H1 (cell line): ENCODE results near the gene NTRK2. TPM values are rescaled to one million over a fixed set of nuclear protein-coding genes. Genes with fewer than 3 reads are reported as not detected.

ENCODE experiments used
- ASH2L ChIP-seq: fragments of 200-600, 300-600 bp; sonication (generic); IDR thresholded peaks from one replicate; pipeline ENCODE4 v1.7.1; 2017; ENCODE audit warnings: low read length
- CREB1 ChIP-seq: IDR thresholded peaks from 2 replicates; pipeline ENCODE4 v1.6.1; 2012; ENCODE audit warnings: inconsistent platforms
- FOSL1 ChIP-seq: IDR thresholded peaks from 2 replicates; pipeline ENCODE4 v1.6.1; 2011; ENCODE audit warnings: mild to moderate bottlenecking, low read depth, low read length, moderate library complexity; ENCODE audit not compliant: insufficient read depth
- HDAC6 ChIP-seq: IDR thresholded peaks from one replicate; pipeline ENCODE4 v1.7.1; 2012; ENCODE audit warnings: low read depth, mild to moderate bottlenecking, inconsistent platforms, low read length, moderate library complexity
- JUN ChIP-seq: IDR thresholded peaks from 2 replicates; pipeline ENCODE4 v1.6.1; 2011; ENCODE audit warnings: low read depth, mild to moderate bottlenecking, improper control_type of control experiment, low read length
- POLR2A ChIP-seq, 2 experiments: IDR thresholded peaks; 1 replicate in 1 of 2; 2 replicates in 1 of 2; pipeline ENCODE4 v1.6.1; 2011; ENCODE audit warnings: low read depth in 2 of 2, low read length in 2 of 2, mild to moderate bottlenecking in 2 of 2; ENCODE audit errors: control extremely low read depth in 1 of 2
- TAF7 ChIP-seq: optimal IDR thresholded peaks from 2 replicates; pipeline ENCODE3; 2011; ENCODE audit warnings: low read depth, mild to moderate bottlenecking, inconsistent platforms, low read length, moderate library complexity, borderline replicate concordance
- ZNF274 ChIP-seq: IDR thresholded peaks from 2 replicates; pipeline ENCODE4 v1.7.0; 2012; ENCODE audit warnings: low read length, borderline replicate concordance; ENCODE audit errors: extremely low read depth
- polyA plus RNA-seq, 7 experiments: library from polyadenylated mRNA; depleted of rRNA in 3 of 7; stranded (reverse) in 5 of 7; unstranded in 2 of 7; fragments of >200 nt in 5 of 7; fragments of 200-250 nt in 2 of 7; gene quantifications; 1 replicate in 5 of 7; 2 replicates in 1 of 7; 4 replicates in 1 of 7; pipeline versions ENCODE4 v1.2.1 to v1.2.3, GENCODE V29; 2011 to 2013; ENCODE audit warnings: missing spikeins in 2 of 7, mixed read lengths in 2 of 7
- total RNA-seq: library from RNA; stranded (reverse); fragmentation: NEBNext Ultra II Directional; extraction: Animal tissue kit (Norgen Biotek cat#: 25700); gene quantifications from 2 replicates; pipeline ENCODE4 v1.2.1, GENCODE V29; 2021
- TF ChIP-seq, protein P1 (sequence below), 3 experiments: IDR thresholded peaks; 1 replicate in 2 of 3; 2 replicates in 1 of 3; pipeline versions ENCODE4 v1.5.1 to v1.6.1; 2011; ENCODE audit warnings: low read length in 3 of 3, mild to moderate bottlenecking in 3 of 3, inconsistent platforms in 2 of 3, low read depth in 1 of 3, moderate library complexity in 1 of 3; ENCODE audit not compliant: insufficient read depth in 1 of 3; ENCODE audit errors: control extremely low read depth in 1 of 3

The NTRK2 gene
- total and polyA plus RNA-seq, 2 of the 8 experiments (the other 6 are each of a cell fraction or from before 2014, with no cell fraction given) = 0.03 to 0.04 TPM

GRCh38 chr9:84819491-84819991, 150.0 kb downstream of the NTRK2 start (continued):
- no peak for TF ChIP-seq TAF7
- no peak for TF ChIP-seq POLR2A (IDR thresholded peaks at IDR 0.05; ENCODE audit: control extremely low read depth in 1 of 2, low read depth in 2 of 2, low read length in 2 of 2)
- TF ChIP-seq FOSL1 = no peak
- no peak for TF ChIP-seq HDAC6
- no peak for TF ChIP-seq CREB1
- no peak for TF ChIP-seq ZNF274
- TF ChIP-seq, protein P1, sequence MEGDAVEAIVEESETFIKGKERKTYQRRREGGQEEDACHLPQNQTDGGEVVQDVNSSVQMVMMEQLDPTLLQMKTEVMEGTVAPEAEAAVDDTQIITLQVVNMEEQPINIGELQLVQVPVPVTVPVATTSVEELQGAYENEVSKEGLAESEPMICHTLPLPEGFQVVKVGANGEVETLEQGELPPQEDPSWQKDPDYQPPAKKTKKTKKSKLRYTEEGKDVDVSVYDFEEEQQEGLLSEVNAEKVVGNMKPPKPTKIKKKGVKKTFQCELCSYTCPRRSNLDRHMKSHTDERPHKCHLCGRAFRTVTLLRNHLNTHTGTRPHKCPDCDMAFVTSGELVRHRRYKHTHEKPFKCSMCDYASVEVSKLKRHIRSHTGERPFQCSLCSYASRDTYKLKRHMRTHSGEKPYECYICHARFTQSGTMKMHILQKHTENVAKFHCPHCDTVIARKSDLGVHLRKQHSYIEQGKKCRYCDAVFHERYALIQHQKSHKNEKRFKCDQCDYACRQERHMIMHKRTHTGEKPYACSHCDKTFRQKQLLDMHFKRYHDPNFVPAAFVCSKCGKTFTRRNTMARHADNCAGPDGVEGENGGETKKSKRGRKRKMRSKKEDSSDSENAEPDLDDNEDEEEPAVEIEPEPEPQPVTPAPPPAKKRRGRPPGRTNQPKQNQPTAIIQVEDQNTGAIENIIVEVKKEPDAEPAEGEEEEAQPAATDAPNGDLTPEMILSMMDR (IDR thresholded peaks at IDR 0.05; ENCODE audit: control extremely low read depth in 1 of 3, insufficient read depth in 1 of 3, low read depth in 1 of 3, low read length in 3 of 3) = peak; percentile 19 to 44 (median 28)
- no peak for TF ChIP-seq JUN
- no peak for TF ChIP-seq ASH2L
